NAMALWA (cell line): ENCODE measurements around the gene NCS1.

Experiments used
- DNase-seq: peaks from one replicate; pipeline ENCODE4 v3.0.0-alpha.2; 2015; ENCODE audit warnings: low spot score

NCS1 gene

GRCh38 chr9:130194378-130194932, 22.3 kb downstream of the NCS1 start:
- DNase-seq, result no peak

DNA sequence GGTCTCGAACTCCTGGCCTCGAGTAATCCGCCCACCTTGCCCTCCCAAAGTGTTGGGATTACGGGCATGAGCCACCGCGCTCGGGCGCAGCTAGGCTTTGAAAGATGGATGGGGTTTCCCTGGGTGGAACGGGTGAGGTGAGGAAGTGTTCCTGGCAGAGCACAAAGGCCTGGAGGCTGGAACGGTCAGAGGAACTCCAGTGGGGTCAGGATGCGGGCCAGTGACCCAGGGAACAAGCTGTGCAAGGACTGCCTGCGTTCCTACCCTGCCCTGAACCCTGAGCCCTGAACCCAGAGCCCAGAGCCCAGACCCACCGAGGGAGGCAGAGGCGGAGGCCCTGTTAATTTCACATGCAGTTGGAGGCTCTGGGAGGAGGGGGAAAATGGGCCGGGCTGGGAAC, 23.4 kb downstream of the NCS1 start:
- DNase-seq, result no peak

- DNase-seq, result no peak
Observed at GRCh38 chr9:130196643-130197042, 24.4 kb downstream of the NCS1 start.

- DNase-seq, result no peak
Observed at GRCh38 chr9:130197386-130197785, 25.2 kb downstream of the NCS1 start.

DNA sequence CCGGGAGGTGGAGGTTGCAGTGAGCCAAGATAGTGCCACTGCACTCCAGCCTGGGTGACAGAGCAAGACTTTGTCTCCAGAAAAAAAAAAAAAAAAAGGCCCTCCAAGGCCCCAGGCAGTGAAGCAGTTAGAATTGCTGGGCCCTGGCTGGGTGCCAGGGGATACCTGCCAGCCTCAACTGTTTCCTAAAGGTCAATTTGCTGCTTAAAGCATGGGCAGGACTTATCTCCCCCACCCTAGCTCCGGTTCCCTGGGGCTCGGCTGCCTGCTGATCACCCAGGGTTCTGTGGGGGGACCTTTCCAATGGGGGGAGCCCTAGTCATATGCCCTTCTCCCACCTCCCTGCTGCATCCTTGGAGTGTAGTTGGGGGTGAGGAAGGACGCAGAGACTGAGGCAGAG, 25.7 kb downstream of the NCS1 start:
- no peak for DNase-seq

- no peak for DNase-seq
Observed at GRCh38 chr9:130198501-130199179, 26.4 kb downstream of the NCS1 start.

DNA sequence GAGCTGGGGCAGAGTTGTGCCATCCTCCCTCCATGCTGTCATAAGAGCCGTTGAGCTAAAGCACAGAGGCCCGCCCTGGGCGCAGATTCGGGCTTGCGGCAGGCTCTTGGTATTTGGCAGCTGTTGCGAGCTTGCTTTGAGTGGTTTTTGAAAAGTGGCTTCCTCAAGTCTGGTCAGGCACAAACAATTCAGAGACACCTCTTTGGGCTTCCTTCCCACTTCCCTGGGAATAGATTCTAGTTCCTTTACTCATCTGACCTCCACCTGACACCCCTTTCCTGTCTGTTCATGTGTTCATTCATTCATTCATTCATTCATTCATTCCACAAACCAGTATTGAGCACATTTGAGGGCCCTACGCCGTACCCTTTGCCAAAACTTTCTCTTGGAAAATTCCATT, 27.4 kb downstream of the NCS1 start:
- no peak for DNase-seq

- no peak for DNase-seq
Observed at GRCh38 chr9:130200038-130200849, 28.0 kb downstream of the NCS1 start.

GRCh38 chr9:130201399-130201873, 29.2 kb downstream of the NCS1 start:
- no peak for DNase-seq

GRCh38 chr9:130201974-130202373, 29.8 kb downstream of the NCS1 start:
- DNase-seq, result no peak

GRCh38 chr9:130204341-130204740, 32.1 kb downstream of the NCS1 start:
- DNase-seq, result no peak

GRCh38 chr9:130204959-130205358, 32.8 kb downstream of the NCS1 start:
- DNase-seq, result no peak

DNA sequence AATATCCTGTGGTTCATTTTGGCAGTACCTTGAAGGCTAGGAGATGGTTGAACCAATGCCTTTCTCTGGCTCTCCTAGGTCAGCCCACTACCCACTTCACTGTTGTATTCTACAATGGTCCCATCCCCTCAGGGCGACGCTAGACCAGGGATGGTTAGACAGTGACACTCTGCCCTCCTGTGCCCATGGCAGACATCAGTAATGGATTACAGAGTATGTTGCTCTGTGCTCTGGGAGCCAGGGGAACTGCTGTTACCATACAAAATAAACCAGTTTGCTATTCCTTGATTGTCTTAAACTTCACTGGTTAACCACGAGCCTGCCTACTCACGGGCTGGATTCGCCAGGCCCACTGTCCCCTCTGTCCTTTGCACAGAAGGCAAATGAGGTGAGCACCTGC, 33.7 kb downstream of the NCS1 start:
- DNase-seq, result no peak

GRCh38 chr9:130206579-130206978, 34.4 kb downstream of the NCS1 start:
- no peak for DNase-seq

- no peak for DNase-seq
Observed at GRCh38 chr9:130207241-130207992, 35.2 kb downstream of the NCS1 start.

DNA sequence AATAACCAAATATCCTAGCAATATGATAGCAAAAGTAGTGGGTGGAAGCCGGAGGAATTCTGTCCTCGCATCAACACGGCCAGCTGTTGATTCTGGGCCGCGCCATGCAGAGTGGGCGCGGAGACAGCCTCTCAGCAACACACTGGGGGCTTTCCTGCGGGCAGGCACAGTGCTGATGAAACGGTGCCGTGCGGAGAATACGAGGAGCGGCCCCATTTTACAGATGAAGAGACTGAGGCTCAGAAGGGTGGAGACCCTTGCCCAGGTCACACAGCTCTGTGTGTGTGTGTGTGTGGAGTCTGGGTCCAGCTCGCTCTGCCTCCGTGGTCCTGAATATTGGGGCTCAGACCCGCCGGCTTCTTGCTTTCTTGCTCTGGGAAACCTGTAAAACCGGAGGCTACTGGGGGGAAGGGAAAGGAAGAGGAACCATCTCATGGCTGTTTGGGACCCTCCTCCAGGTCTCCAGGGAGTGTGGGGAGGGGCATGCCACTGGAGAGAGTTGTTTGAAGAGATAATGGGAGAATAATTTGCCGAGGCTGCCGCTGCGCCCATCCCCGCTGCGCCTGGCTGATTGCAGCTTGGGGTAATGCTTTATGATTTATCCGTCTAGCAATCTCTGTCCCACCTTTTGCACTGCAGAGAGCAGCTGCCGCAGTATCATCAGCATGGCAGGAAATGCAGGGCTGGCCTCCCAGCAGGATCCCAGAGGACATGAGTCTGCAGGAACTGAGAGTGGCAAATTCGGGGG, 36.6 kb downstream of the NCS1 start:
- no peak for DNase-seq

DNA sequence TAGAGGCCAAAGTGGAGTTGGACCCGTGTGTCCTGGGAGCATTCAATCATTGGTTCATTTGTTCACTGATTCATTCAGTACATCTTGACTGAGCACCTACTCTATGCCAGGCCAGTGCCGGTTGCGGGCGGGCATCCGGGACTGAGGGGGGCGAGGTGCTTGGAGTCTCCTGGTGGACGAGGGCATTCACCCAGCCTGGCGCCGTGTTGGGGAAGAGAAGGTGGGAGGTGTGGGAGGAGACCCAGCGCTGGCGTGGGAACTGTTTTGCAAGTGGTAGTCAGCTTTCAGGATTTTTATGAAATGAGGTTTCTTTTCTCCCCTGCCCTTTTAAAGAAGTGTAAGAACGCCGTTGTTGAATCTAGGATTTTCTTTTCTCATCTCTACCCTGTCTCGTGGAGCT, 37.2 kb downstream of the NCS1 start:
- no peak for DNase-seq

GRCh38 chr9:130211548-130212226, 39.5 kb downstream of the NCS1 start:
- DNase-seq, result no peak

DNA sequence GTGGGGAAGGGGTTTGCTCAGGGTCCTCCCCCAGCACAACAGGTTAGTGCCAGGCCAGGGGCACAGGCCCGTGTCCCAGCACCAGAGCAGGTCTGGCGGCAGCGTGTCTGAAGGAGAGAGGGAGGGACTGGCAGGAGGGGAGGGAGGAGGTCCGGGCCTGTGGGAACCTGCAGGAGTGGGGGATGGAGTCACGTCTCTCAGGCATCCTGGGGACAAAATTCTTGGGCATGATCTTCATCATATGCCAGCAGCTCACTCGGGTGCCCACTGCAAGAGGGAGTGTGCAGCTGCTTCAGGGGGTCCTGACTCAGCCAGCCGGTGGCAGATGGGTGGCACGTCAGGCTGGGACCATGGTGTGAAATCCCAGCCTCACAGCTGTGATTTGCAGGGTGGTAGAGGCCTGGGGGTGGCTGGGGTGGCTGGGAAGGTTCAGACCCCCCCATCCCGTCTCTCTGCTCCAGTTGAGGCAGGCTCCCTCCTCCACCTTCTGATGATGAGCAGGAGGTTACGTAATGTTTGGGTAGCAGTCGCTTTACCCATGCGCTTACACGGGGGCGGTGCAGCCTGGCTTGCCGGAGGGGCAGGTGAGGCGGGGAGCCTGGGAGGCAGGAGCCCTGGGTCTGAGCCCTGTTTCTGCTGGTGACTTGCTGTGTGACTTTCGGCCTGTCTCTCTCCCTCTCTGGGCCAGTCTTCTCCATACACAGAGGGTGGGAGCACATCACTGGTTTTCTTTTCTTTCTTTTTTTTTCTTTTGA, 40.5 kb downstream of the NCS1 start:
- DNase-seq, result no peak
